HUDEP-2 (cell line): Measurements from ENCODE around the gene ATG14.

ENCODE experiments used
- DNase-seq, 76 experiments: peaks; one replicate each; lab custom pipeline; 2025; ENCODE audit not compliant: unreplicated experiment in 76 of 76; lab: John Stamatoyannopoulos, UW

The ATG14 gene

GRCh38 chr14:55388160-55388559 is 23.5 kb downstream of the ATG14 start:
- peak in 33 of 76 experiments; percentile 11 to 71 (median 39) for DNase-seq

GRCh38 chr14:55387121-55387520 is 24.5 kb downstream of the ATG14 start:
- DNase-seq, result no peak

- peak in 3 of 76 experiments; percentile 4 to 25 (median 23) for DNase-seq
Measured at GRCh38 chr14:55386037-55386808, 25.4 kb downstream of the ATG14 start.

GRCh38 chr14:55384536-55384935 is 27.1 kb downstream of the ATG14 start:
- no peak for DNase-seq

- peak in 75 of 76 experiments; percentile 6 to 90 (median 64) for DNase-seq
Measured at GRCh38 chr14:55383541-55384140, 28.0 kb downstream of the ATG14 start.

GRCh38 chr14:55383056-55383466 is 28.6 kb downstream of the ATG14 start:
- DNase-seq, result peak in 1 of 76 experiments; percentile 4

- peak in 37 of 76 experiments; percentile 9 to 64 (median 26) for DNase-seq
Measured at GRCh38 chr14:55382483-55382882, 29.1 kb downstream of the ATG14 start.

GRCh38 chr14:55381561-55381960 is 30.1 kb downstream of the ATG14 start:
- DNase-seq, result no peak

- no peak for DNase-seq
Measured at GRCh38 chr14:55381040-55381439, 30.6 kb downstream of the ATG14 start.

- DNase-seq, result no peak
Measured at GRCh38 chr14:55377236-55377635, 34.4 kb downstream of the ATG14 start.

- no peak for DNase-seq
Measured at GRCh38 chr14:55374771-55375170, 36.9 kb downstream of the ATG14 start.

GRCh38 chr14:55373784-55374705 is 37.6 kb downstream of the ATG14 start:
- peak in 7 of 76 experiments; percentile 6 to 38 (median 16) for DNase-seq

GRCh38 chr14:55372825-55373224 is 38.8 kb downstream of the ATG14 start:
- peak in 10 of 76 experiments; percentile 4 to 41 (median 19) for DNase-seq

GRCh38 chr14:55372423-55372822 is 39.2 kb downstream of the ATG14 start:
- peak in 1 of 76 experiments; percentile 14 for DNase-seq

GRCh38 chr14:55370883-55371455 is 40.7 kb downstream of the ATG14 start:
- DNase-seq, result peak in 75 of 76 experiments; percentile 13 to 94 (median 80)

- DNase-seq, result no peak
Measured at GRCh38 chr14:55366271-55366670, 45.4 kb downstream of the ATG14 start.

GRCh38 chr14:55361190-55361589 is 50.4 kb downstream of the ATG14 start:
- DNase-seq, result no peak

GRCh38 chr14:55359307-55359706 is 52.3 kb downstream of the ATG14 start:
- DNase-seq, result no peak

GRCh38 chr14:55356913-55357312 is 54.7 kb downstream of the ATG14 start:
- DNase-seq, result no peak

GRCh38 chr14:55355922-55356321 is 55.7 kb downstream of the ATG14 start:
- DNase-seq, result no peak
